Left lung (tissue), 14 donors: ENCODE results near the gene RAB22A. TPM values are rescaled to one million over a fixed set of nuclear protein-coding genes. Genes with fewer than 3 reads are reported as not detected.

ENCODE experiments used
- ATAC-seq: fragments of 200-7000 bp; cut with Tn5 transposase; one replicate; pipeline ENCODE4 v1.9.1; 2020; ENCODE audit warnings: moderate library complexity
- DNase-seq, 4 donors: peaks; one replicate each; pipeline ENCODE4 v3.0.0-alpha.2; 2013 to 2020
- H3K27ac ChIP-seq, 2 donors: fragments of 200-600 bp; sonication (generic) in 1 of 2; one replicate each; pipeline versions ENCODE4 v1.5.0 to v1.8.0; 2020 to 2021
- H3K27me3 ChIP-seq, 2 donors: fragments of 200-600 bp; sonication (generic) in 1 of 2; one replicate each; pipeline versions ENCODE4 v1.5.0 to v1.8.0; 2020 to 2021
- H3K36me3 ChIP-seq, 2 donors: fragments of 200-600 bp; sonication (generic) in 1 of 2; one replicate each; pipeline versions ENCODE4 v1.5.0 to v1.8.0; 2020 to 2021
- H3K4me1 ChIP-seq, 2 donors: fragments of 200-600 bp; one replicate each; pipeline ENCODE4 v1.8.0; 2021
- H3K4me3 ChIP-seq, 2 donors: fragments of 200-600 bp; sonication (generic) in 1 of 2; one replicate each; pipeline versions ENCODE4 v1.5.0 to v1.8.0; 2020 to 2021; ENCODE audit warnings: mild to moderate bottlenecking in 1 of 2
- H3K9me3 ChIP-seq, 2 donors: fragments of 200-600 bp; sonication (generic) in 1 of 2; one replicate each; pipeline versions ENCODE4 v1.5.0 to v1.8.0; 2020 to 2021
- CTCF ChIP-seq, 2 donors: fragments of 200-600 bp; sonication (generic) in 1 of 2; IDR thresholded peaks; one replicate each; pipeline versions ENCODE4 v1.5.0 to v1.8.0; 2021; ENCODE audit warnings: antibody characterized with exemption in 2 of 2
- intact Hi-C, 2 donors: fragments of 100-400 bp; cut with DNase I; formaldehyde crosslinking; loops; one replicate each; pipeline versions ENCODE4 v1.11.2 to v1.14.2; 2022
- long read RNA-seq, 12 donors: library from polyadenylated mRNA in 2 of 12; unstranded in 2 of 12; transcript quantifications; one replicate each; pipeline ENCODE4 v2.0.0 and lab custom pipeline, GENCODE V29; 2019 to 2026
- polyA plus RNA-seq, 6 donors: library from polyadenylated mRNA; unstranded; fragments of 120-200 nt; gene quantifications; one replicate each; pipeline ENCODE4 v1.2.1, GENCODE V29; 2013; ENCODE audit not compliant: insufficient read length in 6 of 6
- total RNA-seq, 2 donors: library from RNA; stranded (reverse); fragmentation: NEBNext Ultra II Directional; extraction: Animal tissue kit (Norgen Biotek cat#: 25700); gene quantifications; one replicate each; pipeline ENCODE4 v1.2.1, GENCODE V29; 2021
- donor health status: DM: no; HTN: yes; CAD: no.
- donor health status: DM: no; HTN: no; CAD: no.

RAB22A gene, protein sequence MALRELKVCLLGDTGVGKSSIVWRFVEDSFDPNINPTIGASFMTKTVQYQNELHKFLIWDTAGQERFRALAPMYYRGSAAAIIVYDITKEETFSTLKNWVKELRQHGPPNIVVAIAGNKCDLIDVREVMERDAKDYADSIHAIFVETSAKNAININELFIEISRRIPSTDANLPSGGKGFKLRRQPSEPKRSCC
- 10 to 100 TPM; 20.4 to 26.2 TPM for total RNA-seq
- polyA plus RNA-seq, result 10 to 100 TPM; 17.3 to 19.6 (median 19.0) TPM
- long read RNA-seq, donor 1, full-length matches to known transcripts, result 8 of 8 reads
- long read RNA-seq, donor 1, partial matches to known transcripts, result 0 of 8 reads
- long read RNA-seq, donor 1, other reads (novel, unspliced or antisense), result 0 of 8 reads
- long read RNA-seq, donor 2, full-length matches to known transcripts, result 6 of 23 reads
- long read RNA-seq, donor 2, partial matches to known transcripts, result 17 of 23 reads
- long read RNA-seq, donor 2, other reads (novel, unspliced or antisense), result 0 of 23 reads
- long read RNA-seq, donor 3, full-length matches to known transcripts, result 9 of 16 reads
- long read RNA-seq, donor 3, partial matches to known transcripts, result 7 of 16 reads
- long read RNA-seq, donor 3, other reads (novel, unspliced or antisense), result 0 of 16 reads
- long read RNA-seq, donor 4, full-length matches to known transcripts, result 1 of 3 reads
- long read RNA-seq, donor 4, partial matches to known transcripts, result 1 of 3 reads
- long read RNA-seq, donor 4, other reads (novel, unspliced or antisense), result 1 of 3 reads
- long read RNA-seq, donor 5, full-length matches to known transcripts, result 8 of 8 reads
- long read RNA-seq, donor 5, partial matches to known transcripts, result 0 of 8 reads
- long read RNA-seq, donor 5, other reads (novel, unspliced or antisense), result 0 of 8 reads
- long read RNA-seq, donor 6, full-length matches to known transcripts, result 8 of 8 reads
- long read RNA-seq, donor 6, partial matches to known transcripts, result 0 of 8 reads
- long read RNA-seq, donor 6, other reads (novel, unspliced or antisense), result 0 of 8 reads
- long read RNA-seq, donor 7, full-length matches to known transcripts, result 8 of 14 reads
- long read RNA-seq, donor 7, partial matches to known transcripts, result 6 of 14 reads
- long read RNA-seq, donor 7, other reads (novel, unspliced or antisense), result 0 of 14 reads
- long read RNA-seq, donor 8, full-length matches to known transcripts, result 7 of 7 reads
- long read RNA-seq, donor 8, partial matches to known transcripts, result 0 of 7 reads
- long read RNA-seq, donor 8, other reads (novel, unspliced or antisense), result 0 of 7 reads
- long read RNA-seq, donor 9, result 0 reads
- long read RNA-seq, donor 10, full-length matches to known transcripts, result 8 of 10 reads
- long read RNA-seq, donor 10, partial matches to known transcripts, result 1 of 10 reads
- long read RNA-seq, donor 10, other reads (novel, unspliced or antisense), result 1 of 10 reads
- long read RNA-seq, donor 11, full-length matches to known transcripts, result 7 of 26 reads
- long read RNA-seq, donor 11, partial matches to known transcripts, result 19 of 26 reads
- long read RNA-seq, donor 11, other reads (novel, unspliced or antisense), result 0 of 26 reads
- long read RNA-seq, donor 12, full-length matches to known transcripts, result 6 of 14 reads
- long read RNA-seq, donor 12, partial matches to known transcripts, result 8 of 14 reads
- long read RNA-seq, donor 12, other reads (novel, unspliced or antisense), result 0 of 14 reads

GRCh38 chr20:58309591-58310290, at the start of gene RAB22A:
TSS of gene RAB22A (plus strand) at chr20:58309715. CDS start at chr20:58309977, 262 bp downstream.
- DNase-seq, result peak; percentile 63 to 97 (median 84)
- ATAC-seq, result peak; percentile 90
- Histone ChIP-seq H3K36me3 (peaks cover 0 to 32% of the 10 kb centered on the region in 2 donors), H3K9me3 (no peaks in the 10 kb centered on the region), H3K4me3 (peak within 1 kb of the TSS; percentile 97 to 98), H3K27ac (peak within 1 kb of the TSS; percentile 90), H3K27me3 (no peaks in the 10 kb centered on the region), H3K4me1 (peaks cover 11 to 64% of the 10 kb centered on the region in 2 donors)
- TF ChIP-seq CTCF (IDR thresholded peaks at IDR 0.05), result no peak
- intact Hi-C loops, result no loop called here

DNA sequence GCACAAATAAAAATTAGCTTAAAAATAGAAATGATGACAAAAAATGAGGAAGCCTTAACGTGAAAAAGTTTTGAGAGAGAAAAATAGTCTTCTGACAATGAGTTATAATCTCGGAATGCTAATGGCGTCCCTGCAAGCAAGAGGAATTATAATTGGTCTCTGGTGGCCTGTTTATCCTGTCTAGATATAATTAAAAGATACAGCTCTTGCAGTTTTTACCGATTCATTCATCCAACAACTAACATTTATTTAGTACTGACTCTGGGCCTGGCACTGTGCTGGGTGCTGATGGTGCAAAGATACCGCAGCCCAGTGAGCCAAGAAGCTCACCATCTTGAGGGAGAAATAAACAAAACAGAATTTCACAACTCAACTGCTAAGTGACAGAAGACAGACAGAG, 49.5 kb upstream of the RAB22A start:
- H3K27me3 ChIP-seq, result no peaks in the 10 kb centered on the region
- H3K4me3 ChIP-seq, result no peak overlapping the region
- peaks cover 0 to 18% of the 10 kb centered on the region in 2 donors for H3K36me3 ChIP-seq
- no peak overlapping the region for H3K27ac ChIP-seq
- ATAC-seq, result no peak
- intact Hi-C loops, result no loop called here
- no peaks in the 10 kb centered on the region for H3K9me3 ChIP-seq
- no peak for DNase-seq
- H3K4me1 ChIP-seq, result no peaks in the 10 kb centered on the region
- TF ChIP-seq CTCF (IDR thresholded peaks at IDR 0.05), result no peak

DNA sequence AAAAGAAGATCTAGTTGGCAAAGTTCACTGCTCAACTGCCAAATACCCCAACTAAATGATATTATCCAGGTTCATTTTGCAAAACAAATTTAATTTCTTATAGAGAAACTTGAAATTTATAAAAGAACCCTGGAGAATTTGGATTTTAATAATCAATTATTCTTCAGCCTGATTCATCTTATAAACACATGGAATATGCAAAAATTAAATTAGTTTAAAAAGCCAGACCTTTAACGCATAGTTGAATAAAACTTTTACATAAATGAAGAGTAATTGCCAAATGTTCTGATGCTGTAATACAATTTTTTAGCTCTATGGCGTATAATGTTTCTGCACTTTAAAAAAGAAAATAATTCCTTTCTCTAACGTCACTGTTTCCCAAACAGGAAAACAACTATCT, 47.9 kb upstream of the RAB22A start:
- intact Hi-C loops, result no loop called here
- peaks cover 0 to 34% of the 10 kb centered on the region in 2 donors for H3K36me3 ChIP-seq
- H3K27ac ChIP-seq, result no peak overlapping the region
- no peak overlapping the region for H3K4me3 ChIP-seq
- no peak for DNase-seq
- ATAC-seq, result no peak
- no peaks in the 10 kb centered on the region for H3K4me1 ChIP-seq
- no peak for TF ChIP-seq CTCF (IDR thresholded peaks at IDR 0.05)
- no peaks in the 10 kb centered on the region for H3K27me3 ChIP-seq
- H3K9me3 ChIP-seq, result no peaks in the 10 kb centered on the region

- H3K4me3 ChIP-seq, result no peak overlapping the region
- intact Hi-C loops, result no loop called here
- ATAC-seq (no peak), DNase-seq (no peak)
- H3K36me3 ChIP-seq, result peaks cover 0 to 53% of the 10 kb centered on the region in 2 donors
- H3K9me3 ChIP-seq, result no peaks in the 10 kb centered on the region
- no peak overlapping the region for H3K27ac ChIP-seq
- H3K27me3 ChIP-seq, result no peaks in the 10 kb centered on the region
- H3K4me1 ChIP-seq, result no peaks in the 10 kb centered on the region
- no peak for TF ChIP-seq CTCF (IDR thresholded peaks at IDR 0.05)
Measured at GRCh38 chr20:58264271-58264670, 45.2 kb upstream of the RAB22A start.
